Prostate gland (tissue), 2 donors: ENCODE results near the gene SYDE1.

Experiments
- POLR2A ChIP-seq: fragments of 450-650 bp; IDR thresholded peaks from one replicate; pipeline ENCODE4 v1.6.1; 2016; ENCODE audit warnings: antibody characterized with exemption, mild to moderate bottlenecking
- POLR2AphosphoS5 ChIP-seq: sonication (generic); formaldehyde crosslinking; IDR thresholded peaks from one replicate; pipeline ENCODE4 v1.6.1; 2017; ENCODE audit warnings: antibody characterized with exemption
- TF ChIP-seq, protein P1 (sequence below), 4 experiments: fragments of 200-600 bp in 2 of 4; fragments of 450-650 bp in 2 of 4; sonication (generic) in 2 of 4; IDR thresholded peaks; 1 replicate in 3 of 4; 2 replicates in 1 of 4; pipeline ENCODE4 v1.5.1; 2016 to 2019; ENCODE audit warnings: antibody characterized with exemption in 4 of 4, mild to moderate bottlenecking in 2 of 4, moderate library complexity in 2 of 4

DNA sequence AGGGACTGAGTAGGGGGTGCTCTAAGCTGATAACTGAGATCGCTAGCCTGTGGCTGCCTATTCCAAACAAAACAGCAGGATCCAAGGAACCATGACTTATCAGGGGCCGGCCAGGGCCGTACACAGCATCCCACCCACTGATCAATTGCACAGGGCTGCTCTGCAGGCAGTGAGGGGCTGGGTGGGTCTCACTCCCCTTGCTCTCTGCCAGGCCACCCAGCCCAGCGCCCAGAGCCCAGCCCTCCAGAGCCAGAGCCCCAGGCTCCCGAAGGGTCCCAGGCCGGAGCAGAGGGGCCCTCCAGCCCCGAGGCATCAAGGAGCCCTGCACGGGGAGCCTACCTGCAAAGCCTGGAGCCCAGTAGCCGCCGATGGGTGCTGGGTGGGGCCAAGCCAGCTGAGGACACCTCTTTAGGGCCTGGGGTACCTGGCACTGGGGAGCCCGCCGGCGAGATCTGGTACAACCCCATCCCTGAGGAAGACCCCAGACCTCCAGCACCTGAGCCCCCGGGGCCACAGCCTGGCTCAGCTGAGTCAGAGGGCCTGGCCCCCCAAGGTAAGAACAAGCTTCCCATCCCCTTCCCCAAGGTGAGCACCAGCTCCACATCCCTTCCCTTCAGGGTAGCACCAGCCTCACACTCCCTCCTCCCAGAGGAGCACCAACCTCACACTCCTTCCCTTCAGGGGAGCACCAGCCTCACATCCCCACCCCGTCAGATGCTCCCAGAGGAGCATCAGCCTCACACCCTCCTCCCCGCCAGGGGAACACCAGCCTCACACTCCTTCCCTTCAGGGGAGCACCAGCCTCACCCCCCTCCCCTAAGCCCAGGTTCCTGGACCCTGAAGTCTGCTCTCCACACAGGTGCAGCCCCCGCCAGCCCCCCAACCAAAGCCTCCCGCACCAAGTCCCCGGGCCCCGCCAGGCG lies 1.9 kb downstream of the SYDE1 start:
- TF ChIP-seq, protein P1, sequence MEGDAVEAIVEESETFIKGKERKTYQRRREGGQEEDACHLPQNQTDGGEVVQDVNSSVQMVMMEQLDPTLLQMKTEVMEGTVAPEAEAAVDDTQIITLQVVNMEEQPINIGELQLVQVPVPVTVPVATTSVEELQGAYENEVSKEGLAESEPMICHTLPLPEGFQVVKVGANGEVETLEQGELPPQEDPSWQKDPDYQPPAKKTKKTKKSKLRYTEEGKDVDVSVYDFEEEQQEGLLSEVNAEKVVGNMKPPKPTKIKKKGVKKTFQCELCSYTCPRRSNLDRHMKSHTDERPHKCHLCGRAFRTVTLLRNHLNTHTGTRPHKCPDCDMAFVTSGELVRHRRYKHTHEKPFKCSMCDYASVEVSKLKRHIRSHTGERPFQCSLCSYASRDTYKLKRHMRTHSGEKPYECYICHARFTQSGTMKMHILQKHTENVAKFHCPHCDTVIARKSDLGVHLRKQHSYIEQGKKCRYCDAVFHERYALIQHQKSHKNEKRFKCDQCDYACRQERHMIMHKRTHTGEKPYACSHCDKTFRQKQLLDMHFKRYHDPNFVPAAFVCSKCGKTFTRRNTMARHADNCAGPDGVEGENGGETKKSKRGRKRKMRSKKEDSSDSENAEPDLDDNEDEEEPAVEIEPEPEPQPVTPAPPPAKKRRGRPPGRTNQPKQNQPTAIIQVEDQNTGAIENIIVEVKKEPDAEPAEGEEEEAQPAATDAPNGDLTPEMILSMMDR (IDR thresholded peaks at IDR 0.05): no peak
- no peak for TF ChIP-seq POLR2AphosphoS5
- TF ChIP-seq POLR2A: no peak
